Vagina (tissue), 2 donors: ENCODE results near the gene TIMELESS. TPM values are rescaled to one million over a fixed set of nuclear protein-coding genes. Genes with fewer than 3 reads are reported as not detected.

ENCODE experiments used
- DNase-seq, 2 donors: peaks; one replicate each; pipeline ENCODE4 v3.0.0-alpha.2; 2017; ENCODE audit errors: extremely low spot score in 2 of 2
- H3K27ac ChIP-seq: fragments of 200-600 bp; sonication (generic); one replicate; pipeline ENCODE4 v1.5.1; 2019
- H3K27me3 ChIP-seq: fragments of 200-600 bp; sonication (generic); one replicate; pipeline ENCODE4 v1.5.1; 2019
- H3K36me3 ChIP-seq, 2 donors: fragments of 200-600 bp; sonication (generic); one replicate each; pipeline ENCODE4 v1.5.1; 2017 to 2019
- H3K4me1 ChIP-seq: fragments of 200-600 bp; sonication (generic); one replicate; pipeline ENCODE4 v1.5.1; 2019
- H3K4me3 ChIP-seq, 2 donors: fragments of 200-600 bp; sonication (generic); 1 replicate in 1 of 2; 2 replicates in 1 of 2; pipeline ENCODE4 v1.5.1; 2016 to 2019
- H3K9me3 ChIP-seq: fragments of 200-600 bp; sonication (generic); one replicate; pipeline ENCODE4 v1.5.1; 2019
- POLR2A ChIP-seq, 2 donors: fragments of 450-650 bp; IDR thresholded peaks; one replicate each; pipeline ENCODE4 v1.6.1; 2017; ENCODE audit warnings: antibody characterized with exemption in 2 of 2, mild to moderate bottlenecking in 2 of 2, moderate library complexity in 2 of 2
- POLR2AphosphoS5 ChIP-seq, 2 donors: sonication (generic); formaldehyde crosslinking; IDR thresholded peaks; one replicate each; pipeline ENCODE4 v1.9.0; 2017; ENCODE audit warnings: antibody characterized with exemption in 2 of 2, mild to moderate bottlenecking in 2 of 2, low read depth in 1 of 2; ENCODE audit not compliant: insufficient read depth in 1 of 2
- intact Hi-C: fragments of 100-400 bp; cut with DNase I; formaldehyde crosslinking; loops from one replicate; pipeline ENCODE4 v1.15.1; 2023
- total RNA-seq: library from RNA; depleted of rRNA; stranded (reverse); fragments of >200 nt; gene quantifications from one replicate; pipeline ENCODE4 v1.2.3, GENCODE V29; 2016
- TF ChIP-seq, protein P1 (sequence below), 3 experiments: fragments of 450-650 bp in 2 of 3; fragments of 200-600 bp in 1 of 3; sonication (generic) in 1 of 3; IDR thresholded peaks; one replicate each; pipeline ENCODE4 v1.5.1; 2017 to 2019; ENCODE audit warnings: antibody characterized with exemption in 3 of 3, mild to moderate bottlenecking in 2 of 3, moderate library complexity in 2 of 3

The TIMELESS gene
- total RNA-seq, 1 donor from 2014 or later: 6.1 TPM

DNA sequence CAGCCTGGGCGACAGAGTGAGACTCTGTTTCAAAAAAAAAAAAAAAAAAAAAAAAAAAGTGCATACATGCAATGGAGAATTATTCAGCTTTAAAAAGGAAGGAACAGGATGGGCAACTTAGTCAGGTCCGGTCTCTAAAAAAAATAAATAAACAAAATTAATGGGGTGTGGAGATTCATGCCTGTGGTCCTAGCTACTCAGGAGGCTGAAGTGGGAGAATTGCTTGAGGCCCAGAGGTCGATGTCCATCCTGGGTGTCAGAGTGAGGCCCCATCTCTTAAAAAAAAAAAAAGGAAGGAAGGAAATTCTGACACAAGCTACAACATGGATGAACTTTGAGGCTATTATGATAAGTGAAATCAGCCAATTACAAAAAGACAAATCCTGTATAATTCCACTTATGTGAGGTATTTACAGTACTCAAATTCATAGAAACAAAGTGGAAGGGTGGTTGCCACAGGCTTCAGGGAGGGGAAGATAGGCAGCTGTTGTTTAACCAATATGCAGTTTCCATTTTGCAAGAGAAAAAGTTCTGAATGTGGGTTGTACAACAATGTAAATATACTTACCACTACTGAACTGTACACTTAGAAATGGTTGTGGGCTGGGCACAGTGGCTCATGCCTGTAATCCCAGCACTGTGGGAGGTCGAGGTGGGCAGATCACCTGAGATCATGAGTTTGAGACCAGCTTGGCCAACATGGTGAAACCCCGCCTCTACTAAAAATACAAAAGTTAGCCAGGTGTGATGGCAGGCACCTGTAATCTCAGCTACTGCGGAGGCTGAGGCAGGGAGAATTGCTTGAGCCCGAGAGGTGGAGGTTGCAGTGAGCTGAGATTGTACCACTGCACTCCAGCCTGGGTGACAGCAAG lies 74.3 kb downstream of the TIMELESS start:
- TF ChIP-seq POLR2AphosphoS5 (IDR thresholded peaks at IDR 0.05; ENCODE audit: insufficient read depth in 1 of 2, low read depth in 1 of 2): no peak
- TF ChIP-seq POLR2A (IDR thresholded peaks at IDR 0.05): no peak
- TF ChIP-seq, protein P1, sequence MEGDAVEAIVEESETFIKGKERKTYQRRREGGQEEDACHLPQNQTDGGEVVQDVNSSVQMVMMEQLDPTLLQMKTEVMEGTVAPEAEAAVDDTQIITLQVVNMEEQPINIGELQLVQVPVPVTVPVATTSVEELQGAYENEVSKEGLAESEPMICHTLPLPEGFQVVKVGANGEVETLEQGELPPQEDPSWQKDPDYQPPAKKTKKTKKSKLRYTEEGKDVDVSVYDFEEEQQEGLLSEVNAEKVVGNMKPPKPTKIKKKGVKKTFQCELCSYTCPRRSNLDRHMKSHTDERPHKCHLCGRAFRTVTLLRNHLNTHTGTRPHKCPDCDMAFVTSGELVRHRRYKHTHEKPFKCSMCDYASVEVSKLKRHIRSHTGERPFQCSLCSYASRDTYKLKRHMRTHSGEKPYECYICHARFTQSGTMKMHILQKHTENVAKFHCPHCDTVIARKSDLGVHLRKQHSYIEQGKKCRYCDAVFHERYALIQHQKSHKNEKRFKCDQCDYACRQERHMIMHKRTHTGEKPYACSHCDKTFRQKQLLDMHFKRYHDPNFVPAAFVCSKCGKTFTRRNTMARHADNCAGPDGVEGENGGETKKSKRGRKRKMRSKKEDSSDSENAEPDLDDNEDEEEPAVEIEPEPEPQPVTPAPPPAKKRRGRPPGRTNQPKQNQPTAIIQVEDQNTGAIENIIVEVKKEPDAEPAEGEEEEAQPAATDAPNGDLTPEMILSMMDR (IDR thresholded peaks at IDR 0.05): no peak
- no peak overlapping the region for H3K4me3 ChIP-seq
- no peaks in the 10 kb centered on the region for H3K36me3 ChIP-seq
- intact Hi-C loops: no loop called here
- H3K27ac ChIP-seq: no peak overlapping the region
- H3K9me3 ChIP-seq: no peaks in the 10 kb centered on the region
- H3K4me1 ChIP-seq: no peaks in the 10 kb centered on the region
- no peak for DNase-seq
- no peaks in the 10 kb centered on the region for H3K27me3 ChIP-seq

DNA sequence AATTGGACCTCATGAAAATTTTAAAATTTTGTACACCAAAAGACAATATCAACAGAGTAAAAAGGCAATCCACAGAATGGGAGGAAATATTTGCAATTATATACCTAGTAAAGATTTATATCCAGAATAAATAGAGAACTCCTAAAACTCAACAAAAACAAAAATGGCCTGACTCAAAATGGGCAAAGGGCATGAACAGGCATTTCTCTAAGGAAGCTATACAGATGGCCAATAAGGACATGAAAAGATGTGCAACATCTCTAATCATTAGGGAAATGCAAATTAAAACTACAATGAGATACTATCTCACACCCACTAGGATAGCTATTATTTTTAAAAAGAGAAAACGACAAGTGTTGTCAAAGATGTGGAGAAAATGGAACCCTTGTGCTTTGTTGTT lies 75.7 kb downstream of the TIMELESS start:
- no peak for DNase-seq
- no peak overlapping the region for H3K27ac ChIP-seq
- H3K9me3 ChIP-seq: no peaks in the 10 kb centered on the region
- no peaks in the 10 kb centered on the region for H3K36me3 ChIP-seq
- no peaks in the 10 kb centered on the region for H3K27me3 ChIP-seq
- no peaks in the 10 kb centered on the region for H3K4me1 ChIP-seq
- no peak for TF ChIP-seq POLR2A (IDR thresholded peaks at IDR 0.05)
- no peak for TF ChIP-seq POLR2AphosphoS5 (IDR thresholded peaks at IDR 0.05; ENCODE audit: insufficient read depth in 1 of 2, low read depth in 1 of 2)
- TF ChIP-seq, protein P1 (IDR thresholded peaks at IDR 0.05): no peak
- H3K4me3 ChIP-seq: no peak overlapping the region
- intact Hi-C loops: no loop called here

DNA sequence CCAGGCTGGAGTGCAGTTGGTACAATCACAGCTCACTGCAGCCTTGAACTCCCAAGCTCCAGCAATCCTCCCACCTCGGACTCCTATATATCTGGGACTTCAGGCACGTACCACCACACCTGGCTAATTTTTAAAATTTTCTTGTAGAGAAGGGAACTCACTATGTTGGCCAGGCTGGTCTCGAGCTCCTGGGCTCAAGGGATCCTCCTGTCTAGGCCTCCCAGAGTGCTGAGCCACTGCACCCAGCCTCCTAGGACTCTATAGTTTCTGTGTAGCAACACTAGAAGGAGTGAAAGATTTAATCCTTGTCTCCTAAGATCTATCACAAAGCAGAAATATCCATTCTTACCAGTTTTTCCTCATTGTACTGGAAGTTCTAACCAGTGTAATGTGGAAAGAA lies 82.3 kb downstream of the TIMELESS start:
- Histone ChIP-seq H3K36me3 (no peaks in the 10 kb centered on the region), H3K9me3 (no peaks in the 10 kb centered on the region), H3K27me3 (no peaks in the 10 kb centered on the region), H3K27ac (no peak overlapping the region), H3K4me1 (no peaks in the 10 kb centered on the region), H3K4me3 (no peak overlapping the region)
- intact Hi-C loops: no loop called here
- DNase-seq: no peak
- TF ChIP-seq POLR2A (IDR thresholded peaks at IDR 0.05): no peak
- no peak for TF ChIP-seq POLR2AphosphoS5 (IDR thresholded peaks at IDR 0.05; ENCODE audit: insufficient read depth in 1 of 2, low read depth in 1 of 2)
- TF ChIP-seq, protein P1 (IDR thresholded peaks at IDR 0.05): no peak

Other genes with a start within 250 kb of the TIMELESS start
- 79.6 TPM for gene RNF41, start 227.5 kb downstream of the TIMELESS start, total RNA-seq
- 20.4 TPM for gene NABP2, start 225.1 kb downstream of the TIMELESS start, total RNA-seq
- not detected for gene SLC39A5, start 219.4 kb downstream of the TIMELESS start, total RNA-seq
- gene ANKRD52, start 191.0 kb downstream of the TIMELESS start, total RNA-seq: 22.6 TPM
- gene COQ10A, start 182.5 kb downstream of the TIMELESS start, total RNA-seq: 10.1 TPM
- gene CS, start 149.1 kb downstream of the TIMELESS start, total RNA-seq: 140 TPM
- gene CNPY2, start 133.4 kb downstream of the TIMELESS start, total RNA-seq: 65.6 TPM
- gene PAN2, start 115.4 kb downstream of the TIMELESS start, total RNA-seq: 37.6 TPM
- gene IL23A, start 110.5 kb downstream of the TIMELESS start, total RNA-seq: not detected
- gene STAT2, start 89.3 kb downstream of the TIMELESS start, total RNA-seq: 109 TPM
- not detected for gene APOF, start 86.6 kb downstream of the TIMELESS start, total RNA-seq
- gene MIP, start 5.2 kb upstream of the TIMELESS start, total RNA-seq: not detected
- gene SPRYD4, start 19.2 kb upstream of the TIMELESS start, total RNA-seq: 1.7 TPM
- gene GLS2, start 38.7 kb upstream of the TIMELESS start, total RNA-seq: 5.2 TPM
- gene RBMS2, start 72.4 kb upstream of the TIMELESS start, total RNA-seq: 20.6 TPM
- 92.8 TPM for gene BAZ2A, start 180.9 kb upstream of the TIMELESS start, total RNA-seq
- gene ATP5F1B, start 196.6 kb upstream of the TIMELESS start, total RNA-seq: 405 TPM
- gene PTGES3, start 238.9 kb upstream of the TIMELESS start, total RNA-seq: 81.0 TPM